ENCODE measurements around the gene PRX. TPM values are rescaled to one million over a fixed set of nuclear protein-coding genes. Genes with fewer than 3 reads are reported as not detected.

Gene PRX
- total RNA-seq: 2.8 and 2.9 TPM in 2 replicates
- long read RNA-seq: 0 reads

DNA sequence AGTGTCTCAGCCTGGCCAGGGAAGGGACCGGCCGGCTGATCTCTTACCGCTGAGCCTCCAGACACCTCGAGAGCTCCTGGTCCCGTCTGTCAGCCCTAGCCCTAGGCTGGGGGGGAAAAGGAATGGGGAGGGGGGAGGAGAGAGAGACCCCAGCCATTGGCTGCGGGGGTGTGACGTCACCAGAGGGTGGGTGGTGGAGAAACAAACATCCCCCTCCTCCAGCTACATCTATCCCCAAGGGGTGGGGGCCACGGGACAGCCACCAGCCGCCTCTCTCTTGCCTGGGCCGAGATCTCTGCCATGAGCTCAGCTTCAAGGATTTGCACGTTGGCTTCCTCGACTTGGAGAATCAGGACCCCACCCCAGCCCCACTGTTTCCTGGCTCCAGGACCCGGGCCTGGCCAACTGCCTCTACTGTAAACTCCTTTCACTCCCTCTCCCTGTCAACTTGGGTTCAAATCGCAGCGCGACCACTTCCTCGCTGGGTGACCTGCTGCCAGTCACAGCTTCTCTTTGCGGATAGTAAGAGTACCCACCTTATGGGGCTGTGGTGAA lies at the start of gene PRX:
PRX (minus strand) TSS at position 88 of the 555 bp plus-strand sequence. CDS start 5,446 bp downstream, outside the sequence.
- Mint-ChIP-seq H3K9me3 (no peaks in the 10 kb centered on the region), H3K27me3 (ENCODE audit: low read depth) (no peaks in the 10 kb centered on the region), H3K4me1 (peaks cover 16% of the 10 kb centered on the region), H3K27ac (ENCODE audit: unreplicated experiment) (no peak within 1 kb of the TSS), H3K4me3 (peak within 1 kb of the TSS; percentile 2), H3K36me3 (ENCODE audit: low read depth) (no peaks in the 10 kb centered on the region)
- no peak for TF ChIP-seq CTCF (conservative IDR thresholded peaks at IDR 0.05)
- no peak for DNase-seq (ENCODE audit: low read depth, low spot score)

DNA sequence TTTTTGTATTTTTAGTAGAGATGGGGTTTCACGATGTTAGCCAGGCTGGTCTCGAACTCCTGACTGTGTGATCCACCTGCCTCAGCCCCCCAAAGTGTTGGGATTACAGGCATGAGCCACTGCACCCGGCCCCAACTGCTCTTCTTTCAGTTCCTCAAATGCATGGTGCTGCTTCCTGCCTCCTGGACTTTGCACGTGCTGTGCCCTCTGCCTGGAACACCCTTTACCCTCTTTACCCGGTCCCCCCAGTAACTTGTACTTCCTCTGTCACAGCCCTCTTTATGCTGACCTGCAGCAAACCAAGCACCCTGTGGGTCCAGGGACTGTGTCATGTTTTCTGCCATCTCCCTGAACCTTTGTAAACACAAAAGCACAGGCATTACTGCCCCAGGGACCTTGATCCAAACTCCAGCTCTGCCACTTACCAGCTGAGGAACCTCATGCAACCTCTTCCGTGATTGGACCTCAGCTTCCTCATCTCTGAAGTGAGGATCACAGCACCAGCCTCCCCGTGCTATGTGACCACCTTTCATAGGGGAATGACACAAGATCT lies 48.6 kb upstream of the PRX start:
- peaks cover 28% of the 10 kb centered on the region for H3K27me3 Mint-ChIP-seq (ENCODE audit: low read depth)
- H3K9me3 Mint-ChIP-seq: no peaks in the 10 kb centered on the region
- peak overlapping the region; percentile 58 for H3K27ac Mint-ChIP-seq (ENCODE audit: unreplicated experiment)
- no peak for DNase-seq (ENCODE audit: low read depth, low spot score)
- no peak overlapping the region for H3K4me3 Mint-ChIP-seq
- peaks cover 18% of the 10 kb centered on the region for H3K4me1 Mint-ChIP-seq
- no peak for TF ChIP-seq CTCF (conservative IDR thresholded peaks at IDR 0.05)
- H3K36me3 Mint-ChIP-seq (ENCODE audit: low read depth): no peaks in the 10 kb centered on the region

- Mint-ChIP-seq H3K27ac (ENCODE audit: unreplicated experiment) (no peak overlapping the region), H3K27me3 (ENCODE audit: low read depth) (peaks cover 13% of the 10 kb centered on the region), H3K4me3 (no peak overlapping the region), H3K4me1 (peaks cover 3% of the 10 kb centered on the region), H3K36me3 (ENCODE audit: low read depth) (no peaks in the 10 kb centered on the region), H3K9me3 (no peaks in the 10 kb centered on the region)
- no peak for TF ChIP-seq CTCF (conservative IDR thresholded peaks at IDR 0.05)
- DNase-seq (ENCODE audit: low read depth, low spot score): no peak
Measured at GRCh38 chr19:40460185-40460584, 47.0 kb upstream of the PRX start.

GRCh38 chr19:40458597-40458974 lies 45.4 kb upstream of the PRX start:
- H3K36me3 Mint-ChIP-seq (ENCODE audit: low read depth): no peaks in the 10 kb centered on the region
- no peaks in the 10 kb centered on the region for H3K4me1 Mint-ChIP-seq
- TF ChIP-seq CTCF (conservative IDR thresholded peaks at IDR 0.05): no peak
- H3K27ac Mint-ChIP-seq (ENCODE audit: unreplicated experiment): no peak overlapping the region
- no peak for DNase-seq (ENCODE audit: low read depth, low spot score)
- H3K9me3 Mint-ChIP-seq: no peaks in the 10 kb centered on the region
- H3K4me3 Mint-ChIP-seq: no peak overlapping the region
- H3K27me3 Mint-ChIP-seq (ENCODE audit: low read depth): peaks cover 3% of the 10 kb centered on the region

DNA sequence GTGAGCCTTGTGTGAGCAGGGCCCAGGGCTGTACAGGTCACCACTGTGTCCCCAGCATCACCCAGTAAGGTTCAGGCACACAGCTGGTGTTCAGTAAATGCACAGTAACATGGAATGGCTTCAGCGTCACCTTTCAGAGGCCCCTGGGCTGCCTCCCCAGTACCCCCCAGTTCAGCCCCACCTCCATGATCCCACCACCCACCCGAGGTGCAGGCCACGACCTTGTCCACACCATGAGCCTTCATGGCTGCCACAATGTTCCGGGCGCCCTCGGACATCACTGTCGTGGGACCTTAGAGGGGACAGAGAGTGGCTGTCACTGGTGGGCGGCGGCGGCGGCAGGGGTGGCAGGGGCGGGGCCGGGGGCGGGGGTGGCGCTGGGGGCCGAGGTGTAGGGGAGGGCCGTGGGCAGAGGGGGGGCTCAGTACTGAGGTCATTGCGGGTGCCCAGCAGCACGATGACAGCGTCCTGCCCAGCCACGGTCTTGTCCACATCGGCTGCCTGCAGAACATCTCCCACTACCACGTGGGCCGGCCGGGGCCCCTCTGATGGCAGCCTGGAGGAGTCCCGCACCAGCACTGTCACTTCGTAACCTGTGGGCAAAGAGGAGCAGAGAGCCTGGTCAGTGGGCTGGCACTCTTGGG lies 44.9 kb upstream of the PRX start:
- Mint-ChIP-seq H3K4me3 (no peak overlapping the region), H3K27me3 (ENCODE audit: low read depth) (peaks cover 3% of the 10 kb centered on the region), H3K4me1 (no peaks in the 10 kb centered on the region), H3K36me3 (ENCODE audit: low read depth) (no peaks in the 10 kb centered on the region), H3K27ac (ENCODE audit: unreplicated experiment) (no peak overlapping the region), H3K9me3 (no peaks in the 10 kb centered on the region)
- no peak for TF ChIP-seq CTCF (conservative IDR thresholded peaks at IDR 0.05)
- no peak for DNase-seq (ENCODE audit: low read depth, low spot score)
